K562 (cell line): ENCODE results near the gene ZCCHC3. TPM values are rescaled to one million over a fixed set of nuclear protein-coding genes. Genes with fewer than 3 reads are reported as not detected.

Source experiments
- ERF ChIP-seq: fragments of 450-650 bp; formaldehyde crosslinking; IDR thresholded peaks from 2 replicates; pipeline ENCODE4 v1.4.0; 2020; ENCODE audit warnings: mild to moderate bottlenecking, mixed read lengths
- FOSL1 ChIP-seq: fragments of 200-800 bp; sonication (Bioruptor generic); conservative IDR thresholded peaks from 2 replicates; pipeline ENCODE4 v1.6.1; 2016; ENCODE audit warnings: missing genetic modification characterization, missing compliant biosample characterization
- MECOM ChIP-seq: fragments of 250-450 bp; sonication (Bioruptor Pico); IDR thresholded peaks from 2 replicates; pipeline ENCODE4 v1.8.0; 2022; ENCODE audit warnings: inconsistent platforms
- NFRKB ChIP-seq: fragments of 450-650 bp; IDR thresholded peaks from 2 replicates; pipeline ENCODE4 v1.6.1; 2016; ENCODE audit warnings: low read depth
- NFYB ChIP-seq: IDR thresholded peaks from 2 replicates; pipeline ENCODE4 v1.6.1; 2011; ENCODE audit warnings: mild to moderate bottlenecking, moderate library complexity; ENCODE audit not compliant: insufficient read length; ENCODE audit errors: extremely low read depth
- RBM14 ChIP-seq: fragments of 200-400 bp; formaldehyde crosslinking; IDR thresholded peaks from 2 replicates; pipeline ENCODE4 v1.6.1; 2018; ENCODE audit warnings: low read depth, mild to moderate bottlenecking, low read length, moderate library complexity, borderline replicate concordance; ENCODE audit not compliant: insufficient read depth
- SIN3B ChIP-seq: fragments of 450-650 bp; IDR thresholded peaks from 2 replicates; pipeline ENCODE4 v1.6.1; 2017; ENCODE audit warnings: low read depth, mild to moderate bottlenecking, moderate library complexity
- SRSF7 ChIP-seq: fragments of 200-400 bp; formaldehyde crosslinking; optimal IDR thresholded peaks from 2 replicates; pipeline ENCODE3; 2017; ENCODE audit warnings: mild to moderate bottlenecking, low read depth, low read length
- ZNF175 ChIP-seq: fragments of 200-800 bp; sonication (Bioruptor generic); IDR thresholded peaks from 2 replicates; pipeline ENCODE4 v1.6.1; 2016; ENCODE audit warnings: low read depth, mild to moderate bottlenecking, missing genetic modification characterization, missing compliant biosample characterization
- polyA plus RNA-seq, 8 experiments: library from polyadenylated mRNA; depleted of rRNA in 4 of 8; stranded (reverse) in 5 of 8; unstranded in 3 of 8; fragments of >200 nt; fragmentation: Nextera tagmentation in 2 of 8; fragmentation: Illumina TruSeq in 1 of 8; extraction: Ambion mirVana in 2 of 8; extraction: Trizol in 1 of 8; gene quantifications; 2 replicates each; pipeline versions ENCODE4 v1.2.1 to v1.2.3, GENCODE V29; 2011 to 2014; ENCODE audit warnings: inconsistent platforms in 1 of 8, missing spikeins in 1 of 8
- total RNA-seq, 7 experiments: library from RNA; depleted of rRNA in 6 of 7; stranded (reverse); fragments of >200 nt in 6 of 7; fragmentation: Illumina TruSeq in 2 of 7; extraction: Trizol in 2 of 7; gene quantifications; 2 replicates each; pipeline versions ENCODE4 v1.2.1 to v1.2.3, GENCODE V29; 2011 to 2021; ENCODE audit warnings: low replicate concordance in 1 of 7
- TF ChIP-seq, protein P1 (sequence below): fragments of 450-650 bp; IDR thresholded peaks from 2 replicates; pipeline ENCODE4 v1.6.1; 2017; ENCODE audit warnings: antibody characterized with exemption, mild to moderate bottlenecking
- TF ChIP-seq, protein P2 (sequence below): fragments of 450-650 bp; IDR thresholded peaks from 2 replicates; pipeline ENCODE4 v1.6.1; 2016; ENCODE audit warnings: mild to moderate bottlenecking

Gene ZCCHC3
- total and polyA plus RNA-seq, 9 of the 15 experiments (the other 6 are each of a cell fraction or from before 2014, with no cell fraction given), result 2.8 to 23.3 (median 16.5) TPM

DNA sequence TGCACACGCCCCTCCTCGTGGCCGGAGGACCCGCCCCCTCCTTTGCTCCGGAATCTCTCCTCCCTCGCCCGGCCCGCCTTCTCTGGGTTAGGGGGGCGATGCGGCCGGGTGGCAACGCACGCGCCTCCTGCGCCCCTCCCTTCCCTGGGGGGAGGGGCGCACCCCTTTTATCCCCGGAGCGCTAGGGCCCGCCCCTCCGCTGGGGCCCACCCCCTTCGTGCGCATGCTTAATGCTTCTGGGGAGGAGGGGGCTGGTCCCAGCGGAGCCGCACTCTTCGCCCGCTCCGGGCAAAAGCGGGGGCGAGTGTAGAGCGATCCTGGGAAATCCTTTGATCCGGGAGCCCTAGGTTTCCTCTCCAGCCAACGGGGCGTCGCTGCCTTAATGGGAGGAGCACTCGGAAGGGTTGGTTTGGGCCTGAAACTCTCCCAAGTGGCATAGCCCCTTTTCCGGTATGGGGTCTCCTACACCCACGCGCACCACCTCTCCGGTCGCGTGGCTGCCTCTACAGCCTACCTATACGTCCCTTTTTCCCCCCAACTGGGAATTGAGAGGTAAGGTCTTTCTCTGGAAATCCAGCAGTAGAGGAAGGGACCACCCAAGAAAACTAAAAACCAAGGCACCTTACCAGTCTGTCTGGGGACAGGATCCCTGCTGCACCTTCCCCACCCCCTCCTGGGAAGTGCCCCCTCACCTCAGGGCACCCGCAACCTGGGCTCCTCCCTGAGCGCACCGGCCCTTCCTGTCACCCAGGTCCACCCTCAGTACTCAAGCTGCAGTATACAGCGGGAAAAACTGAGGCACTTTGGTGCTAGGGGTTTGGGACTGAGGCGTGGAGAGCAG is 30.0 kb downstream of the ZCCHC3 start (continued):
- TF ChIP-seq ZNF175 (no peak), RBM14 (no peak), MECOM (no peak), ERF (CRISPR knock-in tag) (no peak), NFYB (no peak), NFRKB (no peak), SRSF7 (no peak), FOSL1 (tag) (no peak), SIN3B (no peak)
- TF ChIP-seq, protein P1, sequence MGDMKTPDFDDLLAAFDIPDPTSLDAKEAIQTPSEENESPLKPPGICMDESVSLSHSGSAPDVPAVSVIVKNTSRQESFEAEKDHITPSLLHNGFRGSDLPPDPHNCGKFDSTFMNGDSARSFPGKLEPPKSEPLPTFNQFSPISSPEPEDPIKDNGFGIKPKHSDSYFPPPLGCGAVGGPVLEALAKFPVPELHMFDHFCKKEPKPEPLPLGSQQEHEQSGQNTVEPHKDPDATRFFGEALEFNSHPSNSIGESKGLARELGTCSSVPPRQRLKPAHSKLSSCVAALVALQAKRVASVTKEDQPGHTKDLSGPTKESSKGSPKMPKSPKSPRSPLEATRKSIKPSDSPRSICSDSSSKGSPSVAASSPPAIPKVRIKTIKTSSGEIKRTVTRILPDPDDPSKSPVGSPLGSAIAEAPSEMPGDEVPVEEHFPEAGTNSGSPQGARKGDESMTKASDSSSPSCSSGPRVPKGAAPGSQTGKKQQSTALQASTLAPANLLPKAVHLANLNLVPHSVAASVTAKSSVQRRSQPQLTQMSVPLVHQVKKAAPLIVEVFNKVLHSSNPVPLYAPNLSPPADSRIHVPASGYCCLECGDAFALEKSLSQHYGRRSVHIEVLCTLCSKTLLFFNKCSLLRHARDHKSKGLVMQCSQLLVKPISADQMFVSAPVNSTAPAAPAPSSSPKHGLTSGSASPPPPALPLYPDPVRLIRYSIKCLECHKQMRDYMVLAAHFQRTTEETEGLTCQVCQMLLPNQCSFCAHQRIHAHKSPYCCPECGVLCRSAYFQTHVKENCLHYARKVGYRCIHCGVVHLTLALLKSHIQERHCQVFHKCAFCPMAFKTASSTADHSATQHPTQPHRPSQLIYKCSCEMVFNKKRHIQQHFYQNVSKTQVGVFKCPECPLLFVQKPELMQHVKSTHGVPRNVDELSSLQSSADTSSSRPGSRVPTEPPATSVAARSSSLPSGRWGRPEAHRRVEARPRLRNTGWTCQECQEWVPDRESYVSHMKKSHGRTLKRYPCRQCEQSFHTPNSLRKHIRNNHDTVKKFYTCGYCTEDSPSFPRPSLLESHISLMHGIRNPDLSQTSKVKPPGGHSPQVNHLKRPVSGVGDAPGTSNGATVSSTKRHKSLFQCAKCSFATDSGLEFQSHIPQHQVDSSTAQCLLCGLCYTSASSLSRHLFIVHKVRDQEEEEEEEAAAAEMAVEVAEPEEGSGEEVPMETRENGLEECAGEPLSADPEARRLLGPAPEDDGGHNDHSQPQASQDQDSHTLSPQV, result no peak
- TF ChIP-seq, protein P2, sequence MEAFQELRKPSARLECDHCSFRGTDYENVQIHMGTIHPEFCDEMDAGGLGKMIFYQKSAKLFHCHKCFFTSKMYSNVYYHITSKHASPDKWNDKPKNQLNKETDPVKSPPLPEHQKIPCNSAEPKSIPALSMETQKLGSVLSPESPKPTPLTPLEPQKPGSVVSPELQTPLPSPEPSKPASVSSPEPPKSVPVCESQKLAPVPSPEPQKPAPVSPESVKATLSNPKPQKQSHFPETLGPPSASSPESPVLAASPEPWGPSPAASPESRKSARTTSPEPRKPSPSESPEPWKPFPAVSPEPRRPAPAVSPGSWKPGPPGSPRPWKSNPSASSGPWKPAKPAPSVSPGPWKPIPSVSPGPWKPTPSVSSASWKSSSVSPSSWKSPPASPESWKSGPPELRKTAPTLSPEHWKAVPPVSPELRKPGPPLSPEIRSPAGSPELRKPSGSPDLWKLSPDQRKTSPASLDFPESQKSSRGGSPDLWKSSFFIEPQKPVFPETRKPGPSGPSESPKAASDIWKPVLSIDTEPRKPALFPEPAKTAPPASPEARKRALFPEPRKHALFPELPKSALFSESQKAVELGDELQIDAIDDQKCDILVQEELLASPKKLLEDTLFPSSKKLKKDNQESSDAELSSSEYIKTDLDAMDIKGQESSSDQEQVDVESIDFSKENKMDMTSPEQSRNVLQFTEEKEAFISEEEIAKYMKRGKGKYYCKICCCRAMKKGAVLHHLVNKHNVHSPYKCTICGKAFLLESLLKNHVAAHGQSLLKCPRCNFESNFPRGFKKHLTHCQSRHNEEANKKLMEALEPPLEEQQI, result no peak
